Measurements from ENCODE around the gene HHIP.

HHIP gene

GRCh38 chr4:144658015-144658567, 12.1 kb downstream of the HHIP start:
- FAIRE-seq = no peak

GRCh38 chr4:144658903-144659302, 12.9 kb downstream of the HHIP start:
- no peak for FAIRE-seq

GRCh38 chr4:144659447-144659846, 13.5 kb downstream of the HHIP start:
- FAIRE-seq = no peak

- no peak for FAIRE-seq
These were observed 18.0 kb downstream of the HHIP start for GRCh38 chr4:144663834-144664475.

GRCh38 chr4:144666539-144667175, 20.7 kb downstream of the HHIP start:
- FAIRE-seq = no peak

GRCh38 chr4:144667500-144667899, 21.5 kb downstream of the HHIP start:
- no peak for FAIRE-seq

GRCh38 chr4:144670776-144671175, 24.8 kb downstream of the HHIP start:
- FAIRE-seq = no peak

GRCh38 chr4:144674711-144675110, 28.8 kb downstream of the HHIP start:
- no peak for FAIRE-seq

GRCh38 chr4:144681806-144682205, 35.9 kb downstream of the HHIP start:
- FAIRE-seq = no peak

GRCh38 chr4:144683516-144683915, 37.6 kb downstream of the HHIP start:
- FAIRE-seq = no peak

GRCh38 chr4:144685911-144686310, 40.0 kb downstream of the HHIP start:
- no peak for FAIRE-seq

- FAIRE-seq = no peak
These were observed 41.0 kb downstream of the HHIP start for GRCh38 chr4:144686921-144687320.

- FAIRE-seq = no peak
These were observed 41.5 kb downstream of the HHIP start for GRCh38 chr4:144687466-144687865.

GRCh38 chr4:144688035-144688569, 42.1 kb downstream of the HHIP start:
- FAIRE-seq = no peak

GRCh38 chr4:144689125-144689524, 43.2 kb downstream of the HHIP start:
- no peak for FAIRE-seq

GRCh38 chr4:144695721-144696120, 49.8 kb downstream of the HHIP start:
- no peak for FAIRE-seq

- no peak for FAIRE-seq
These were observed 50.4 kb downstream of the HHIP start for GRCh38 chr4:144696376-144696775.

GRCh38 chr4:144699565-144699964, 53.6 kb downstream of the HHIP start:
- FAIRE-seq = no peak

- no peak for FAIRE-seq
These were observed 55.8 kb downstream of the HHIP start for GRCh38 chr4:144701683-144702233.

- FAIRE-seq = no peak
These were observed 57.5 kb downstream of the HHIP start for GRCh38 chr4:144703494-144703893.

- FAIRE-seq = no peak
These were observed 59.9 kb downstream of the HHIP start for GRCh38 chr4:144705601-144706590.

- FAIRE-seq = no peak
These were observed 63.2 kb downstream of the HHIP start for GRCh38 chr4:144709159-144709558.
